GM21360 (cell line): ENCODE results near the gene OR7D2.

ENCODE experiments used
- ATAC-seq: cut with Tn5 transposase; IDR thresholded peaks from one replicate; pipeline ENCODE4 v1.9.1; 2021; ENCODE audit warnings: mild to moderate bottlenecking, moderate library complexity; ENCODE audit not compliant: unreplicated experiment

OR7D2 gene

GRCh38 chr19:9178901-9179300, at the start of gene OR7D2:
Gene OR7D2 (plus strand): TSS chr19:9178979. CDS start chr19:9185782, 6,803 bp downstream.
- ATAC-seq: no peak

- no peak for ATAC-seq
Observed at GRCh38 chr19:9130965-9131364, 47.8 kb upstream of the OR7D2 start.

- ATAC-seq: no peak
Observed at GRCh38 chr19:9132422-9132821, 46.4 kb upstream of the OR7D2 start.

GRCh38 chr19:9139609-9140158, 39.1 kb upstream of the OR7D2 start:
- no peak for ATAC-seq

GRCh38 chr19:9140159-9140874, 38.5 kb upstream of the OR7D2 start, which contains the start of gene ZNF317:
Gene ZNF317 (plus strand): TSS chr19:9140397. CDS start chr19:9156017, 15,620 bp downstream.
- peak; percentile 95 for ATAC-seq

GRCh38 chr19:9144920-9145319, 33.9 kb upstream of the OR7D2 start:
- ATAC-seq: no peak

GRCh38 chr19:9146882-9147281, 31.9 kb upstream of the OR7D2 start:
- ATAC-seq: no peak

GRCh38 chr19:9148697-9149096, 30.1 kb upstream of the OR7D2 start:
- ATAC-seq: no peak

GRCh38 chr19:9149997-9150396, 28.8 kb upstream of the OR7D2 start:
- no peak for ATAC-seq

- no peak for ATAC-seq
Observed at GRCh38 chr19:9150650-9151049, 28.1 kb upstream of the OR7D2 start.

- ATAC-seq: no peak
Observed at GRCh38 chr19:9151367-9151766, 27.4 kb upstream of the OR7D2 start.

GRCh38 chr19:9155591-9155990, 23.2 kb upstream of the OR7D2 start:
- ATAC-seq: no peak

GRCh38 chr19:9156304-9156703, 22.5 kb upstream of the OR7D2 start:
- no peak for ATAC-seq

- ATAC-seq: no peak
Observed at GRCh38 chr19:9159891-9160290, 18.9 kb upstream of the OR7D2 start.

GRCh38 chr19:9161427-9161826, 17.4 kb upstream of the OR7D2 start:
- ATAC-seq: no peak

GRCh38 chr19:9165261-9165660, 13.5 kb upstream of the OR7D2 start:
- ATAC-seq: no peak

GRCh38 chr19:9166846-9167245, 11.9 kb upstream of the OR7D2 start:
- ATAC-seq: no peak

GRCh38 chr19:9171393-9171991, 7.3 kb upstream of the OR7D2 start:
- no peak for ATAC-seq

- no peak for ATAC-seq
Observed at GRCh38 chr19:9175326-9175725, 3.5 kb upstream of the OR7D2 start.

GRCh38 chr19:9183000-9183399, 4.2 kb downstream of the OR7D2 start:
- ATAC-seq: no peak

GRCh38 chr19:9187191-9187590, 8.4 kb downstream of the OR7D2 start:
- ATAC-seq: no peak

GRCh38 chr19:9189535-9189934, 10.8 kb downstream of the OR7D2 start:
- no peak for ATAC-seq
